Right hindlimb (tissue), 1 donor: ENCODE results near the gene INSRR.

Experiments
- DNase-seq: peaks from one replicate; pipeline ENCODE4 v3.0.0-alpha.2; 2018

Gene INSRR

DNA sequence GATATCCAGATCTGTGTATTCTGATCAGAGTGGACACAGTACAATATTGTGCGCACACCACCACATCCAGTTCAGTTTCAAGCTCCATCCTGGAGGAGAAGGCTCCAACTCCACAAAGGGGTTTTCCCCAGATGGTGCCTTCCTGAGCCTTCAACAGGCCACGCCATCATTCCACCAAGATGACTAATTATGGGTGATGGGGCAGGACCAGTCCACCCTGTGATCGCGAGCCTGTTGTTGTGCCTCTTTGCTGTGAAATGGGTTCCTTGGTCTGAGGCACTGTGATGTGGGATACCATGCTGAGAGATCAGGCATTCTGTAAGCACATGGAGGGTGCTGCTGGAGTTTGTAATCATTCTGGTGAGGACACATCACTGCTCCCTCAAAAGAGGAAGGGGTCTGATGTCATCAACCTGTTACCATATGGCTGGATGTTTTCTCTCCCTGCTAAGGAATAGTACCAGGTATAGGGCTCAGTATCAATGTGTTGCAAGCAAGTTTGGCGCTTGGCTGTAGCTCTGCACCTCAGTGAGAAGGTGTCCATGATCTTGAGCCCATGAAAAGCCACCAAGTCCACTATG lies 35.6 kb downstream of the INSRR start:
- DNase-seq, result no peak

DNA sequence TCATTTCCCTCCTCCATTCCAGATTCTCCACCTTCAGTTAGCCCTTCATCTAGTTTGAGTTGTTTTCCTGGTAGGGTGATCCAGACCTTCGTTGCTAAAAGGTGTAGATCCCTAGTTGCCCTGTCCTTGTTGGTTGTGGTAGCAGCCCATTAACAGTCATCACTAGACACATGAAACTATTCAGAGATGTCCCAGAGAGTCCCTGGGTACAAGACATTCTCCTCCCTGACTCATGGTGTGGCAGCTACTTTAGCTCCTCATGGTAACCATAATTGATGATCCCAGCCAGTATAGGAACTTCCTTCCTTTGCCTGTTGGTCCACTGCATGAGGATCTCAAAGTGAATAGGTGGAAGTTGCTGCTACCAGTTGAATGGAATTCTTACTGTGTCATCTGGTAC lies 36.2 kb downstream of the INSRR start:
- DNase-seq, result no peak

GRCh38 chr1:156821801-156822200 lies 37.1 kb downstream of the INSRR start:
- DNase-seq, result no peak

DNA sequence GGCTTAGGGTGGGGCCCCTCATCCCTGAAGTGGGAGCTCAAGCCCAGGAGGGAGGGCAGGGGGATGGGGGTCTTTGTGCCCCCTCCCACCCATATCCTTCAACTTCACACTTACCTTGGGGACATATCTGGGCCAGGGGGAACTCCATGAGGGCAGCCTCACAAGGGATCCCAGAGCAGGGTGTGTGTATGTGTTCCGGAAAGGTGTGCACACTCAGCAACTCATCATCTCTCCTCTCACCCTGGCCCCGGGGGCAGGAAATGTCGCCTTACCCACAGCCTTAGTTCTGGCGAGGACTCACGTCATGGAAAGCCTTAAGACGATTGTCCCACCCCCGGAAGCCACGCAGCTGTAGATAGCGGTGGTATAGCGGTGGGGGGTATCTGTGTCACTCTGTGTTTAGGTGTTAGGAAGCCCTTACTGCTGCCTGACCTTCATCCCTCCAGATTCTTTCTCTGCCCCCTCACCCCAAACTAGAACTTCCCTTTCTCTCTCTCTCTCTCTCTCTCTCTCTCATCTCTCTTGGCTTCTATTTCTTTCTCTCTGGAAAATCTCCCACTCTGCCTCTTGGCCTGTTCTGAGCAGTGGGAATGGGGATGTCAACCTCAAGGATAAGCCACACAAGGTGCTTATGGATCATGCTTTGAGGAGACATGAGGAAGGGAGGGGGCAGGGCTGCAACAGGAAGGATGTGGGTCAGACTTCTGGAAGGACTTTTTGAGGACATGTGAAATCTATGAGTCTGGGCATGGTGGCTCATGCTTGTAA lies 42.2 kb downstream of the INSRR start, which contains the start of gene SH2D2A:
TSS of gene SH2D2A (minus strand) at position 288 of the 768 bp plus-strand sequence. CDS start at position 148, 140 bp downstream.
- DNase-seq, result no peak

- no peak for DNase-seq
These were observed 42.9 kb downstream of the INSRR start for GRCh38 chr1:156815961-156816422.

GRCh38 chr1:156815307-156815826 lies 43.5 kb downstream of the INSRR start:
- DNase-seq, result peak; percentile 83

DNA sequence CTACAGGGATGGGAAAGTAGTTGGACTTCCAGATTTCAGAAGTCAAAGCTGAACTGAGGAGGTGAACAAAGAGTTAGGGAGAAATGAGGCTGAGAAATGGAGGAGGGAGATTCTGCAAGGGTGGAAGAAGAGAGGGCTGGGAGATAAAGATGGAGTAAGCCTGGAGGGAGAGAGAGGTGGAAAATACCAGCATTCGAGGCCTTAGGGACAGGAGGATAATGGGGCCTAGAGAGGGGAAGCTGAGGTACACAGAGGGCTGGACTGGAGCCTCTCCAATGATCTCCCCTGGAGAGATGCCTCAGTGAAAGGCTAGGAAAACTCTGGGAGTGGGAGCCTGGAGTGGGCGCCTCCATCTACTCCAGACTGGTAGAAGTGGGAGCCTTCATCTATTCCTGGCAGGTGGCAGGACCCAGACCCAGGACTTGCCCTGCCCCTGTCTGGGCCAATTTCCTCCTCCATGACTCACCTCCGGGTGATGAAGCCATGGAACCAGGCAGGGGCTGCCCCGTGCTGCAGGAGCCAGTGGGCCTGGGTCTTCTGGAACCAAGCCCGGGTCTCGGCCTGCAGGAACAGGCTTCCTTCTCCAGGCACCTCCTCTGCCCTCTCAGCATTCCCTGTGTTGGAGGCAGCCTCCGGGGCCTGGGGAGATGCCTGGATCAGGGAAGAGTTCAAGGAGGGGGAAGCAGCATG lies 44.2 kb downstream of the INSRR start:
- DNase-seq, result no peak

GRCh38 chr1:156813750-156814570 lies 45.0 kb downstream of the INSRR start:
- DNase-seq, result peak; percentile 67

- no peak for DNase-seq
These were observed 45.6 kb downstream of the INSRR start for GRCh38 chr1:156813298-156813697.

DNA sequence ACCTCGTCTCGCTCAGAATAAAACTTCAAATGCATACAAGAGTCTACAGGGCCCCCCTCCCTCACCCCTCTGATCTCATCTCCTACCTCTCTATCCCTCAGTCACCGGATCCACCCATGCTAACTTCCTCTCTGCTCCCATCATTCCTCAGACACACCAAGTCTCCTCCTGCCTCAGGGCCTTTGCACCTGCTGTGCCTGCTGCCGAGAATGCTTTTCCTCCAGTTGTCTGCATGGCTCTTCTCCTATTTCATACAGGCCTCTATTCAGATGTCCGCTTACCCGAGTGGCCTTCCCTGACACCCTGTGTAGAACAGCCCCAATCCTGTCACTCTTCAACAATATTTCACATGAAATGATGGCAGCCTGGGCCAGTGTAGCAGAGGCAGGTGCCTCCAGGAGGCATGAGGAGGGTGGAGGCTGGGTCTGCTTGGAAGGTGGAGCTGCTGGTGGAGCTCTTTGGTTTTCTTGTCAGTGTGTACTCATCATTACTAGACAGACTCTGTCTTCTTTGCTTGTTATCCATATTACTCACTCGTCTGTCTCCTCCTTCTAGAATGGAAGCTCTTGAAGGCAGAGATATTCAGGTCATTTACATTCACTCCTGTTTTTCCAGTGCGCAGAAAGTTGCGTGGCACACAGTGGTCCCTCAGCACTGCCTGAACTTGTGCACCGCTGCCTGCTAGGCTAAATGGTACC lies 46.5 kb downstream of the INSRR start:
- no peak for DNase-seq

DNA sequence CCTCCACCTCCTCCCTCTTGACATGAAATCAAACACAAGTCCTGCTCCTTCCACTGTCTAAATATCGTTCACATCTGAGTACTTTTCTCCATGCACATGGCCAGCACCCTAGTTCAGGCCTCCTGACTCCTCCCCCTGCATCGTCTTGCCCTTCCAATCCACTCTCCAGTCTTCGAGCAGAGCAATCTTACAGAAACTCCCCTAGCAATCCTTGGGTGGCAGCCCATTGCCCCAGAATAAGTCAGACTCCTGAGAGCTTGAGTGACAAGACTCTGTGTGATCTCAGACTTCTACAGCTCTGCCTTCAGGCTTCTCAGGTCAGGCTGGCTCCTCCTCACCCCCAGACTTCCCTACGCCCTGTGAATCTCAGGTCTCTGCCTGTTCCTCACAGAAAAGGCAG lies 47.7 kb downstream of the INSRR start:
- DNase-seq, result no peak

GRCh38 chr1:156809711-156810366 lies 49.1 kb downstream of the INSRR start:
- no peak for DNase-seq

DNA sequence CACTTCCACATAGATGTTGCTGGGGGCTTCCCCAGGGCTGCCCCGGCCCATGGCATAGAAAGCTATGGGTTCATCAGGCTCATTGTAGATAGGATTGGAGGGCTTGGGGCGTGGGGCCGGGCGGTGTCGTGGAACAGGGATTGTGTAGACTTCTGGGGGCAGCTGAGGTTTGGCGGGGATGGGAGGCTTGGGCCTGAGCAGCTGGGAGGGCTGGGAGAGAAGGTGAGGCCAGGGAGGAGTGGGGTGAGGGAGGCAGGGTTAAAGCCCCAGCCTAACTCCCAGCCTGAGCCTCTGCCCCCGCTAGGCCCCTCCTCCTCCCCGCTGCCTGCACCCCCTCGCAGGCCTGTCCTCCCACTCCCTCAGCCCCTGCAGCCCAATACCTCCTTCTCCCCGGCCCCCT lies 49.6 kb downstream of the INSRR start:
- DNase-seq, result no peak

DNA sequence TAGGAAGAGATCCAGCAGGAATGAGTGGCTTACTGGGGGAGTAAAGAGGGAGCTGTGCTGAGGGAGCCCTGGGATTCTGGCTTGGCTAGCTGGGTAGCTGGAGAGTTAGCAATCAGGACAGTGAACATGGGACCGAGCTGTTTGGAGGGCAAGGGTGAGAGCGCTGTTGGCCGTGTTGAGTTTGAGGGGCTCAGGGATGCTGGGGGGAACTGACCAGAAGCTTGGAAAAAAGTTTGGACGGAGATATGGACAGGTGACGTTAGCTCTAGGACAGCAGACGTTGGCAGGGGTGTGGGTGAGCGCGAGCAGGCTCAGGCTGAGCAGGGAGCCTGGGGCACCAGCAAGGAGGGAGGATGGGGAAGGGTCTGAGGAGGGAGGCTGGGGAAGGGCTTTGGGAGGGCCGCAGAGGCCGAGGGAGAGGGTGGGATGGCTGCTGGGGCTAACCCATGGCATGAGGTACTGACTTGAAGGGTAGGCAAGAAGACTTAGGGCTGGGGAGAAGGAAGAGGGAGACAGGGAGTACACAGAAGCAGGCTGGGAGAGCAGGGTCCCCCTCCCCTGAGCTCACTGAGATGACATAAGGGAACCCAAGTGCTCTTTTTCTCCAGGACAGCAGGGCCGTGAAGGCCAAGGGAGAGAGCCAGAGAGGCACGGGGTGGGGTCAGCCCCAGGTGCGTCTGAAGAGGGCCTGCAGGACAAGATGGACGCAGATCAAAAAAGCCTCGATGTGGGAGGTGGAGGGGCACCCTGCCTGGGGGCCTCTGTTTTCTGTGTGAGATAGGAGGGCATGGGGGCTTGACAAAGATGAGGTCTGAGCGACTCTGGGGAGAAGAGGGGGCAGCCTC lies 50.5 kb downstream of the INSRR start:
- DNase-seq, result no peak

- no peak for DNase-seq
These were observed 51.3 kb downstream of the INSRR start for GRCh38 chr1:156807627-156808026.

DNA sequence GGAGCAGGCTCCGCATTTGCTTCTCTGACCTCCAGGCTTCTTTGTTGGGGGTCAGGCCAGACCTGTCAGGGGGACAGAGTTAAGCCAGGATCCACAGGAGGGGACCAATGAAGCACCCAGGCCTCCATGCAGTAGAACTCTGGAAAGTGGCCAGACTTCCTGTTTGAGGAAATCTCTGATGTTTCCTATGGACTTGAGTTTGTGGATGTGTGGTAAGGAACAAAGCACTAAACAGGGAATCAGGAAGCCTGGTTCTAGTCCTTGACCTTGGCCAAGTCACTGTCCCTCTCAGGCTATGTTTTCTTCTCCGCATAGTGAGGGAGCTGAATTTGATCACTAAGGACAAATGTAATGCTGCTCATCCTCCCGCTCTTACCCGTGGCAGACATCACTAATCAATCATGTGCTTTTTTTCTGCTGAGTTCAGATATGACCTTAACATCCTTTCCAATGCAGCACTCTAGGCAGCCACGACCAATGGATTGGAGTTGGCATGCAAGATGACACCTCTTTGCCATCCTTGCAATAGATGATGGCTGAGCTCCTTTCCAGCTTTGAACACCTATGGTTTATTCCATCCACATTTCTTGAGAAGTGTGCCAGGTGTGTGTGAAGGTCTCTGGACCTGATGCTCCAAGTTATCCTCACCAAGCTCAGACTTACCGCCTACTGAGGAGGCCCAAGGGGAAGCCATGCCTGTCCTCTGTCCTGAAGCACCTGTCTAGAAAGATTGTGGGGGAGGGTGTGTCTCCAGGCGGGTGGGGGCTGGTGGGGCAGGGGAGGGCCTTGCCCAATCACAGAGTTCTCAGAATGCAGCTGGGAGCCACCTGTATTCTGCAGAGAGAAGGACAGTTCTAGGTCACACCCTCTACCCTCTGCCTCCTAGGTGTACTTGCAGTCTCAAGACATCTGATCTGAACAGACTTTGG lies 52.1 kb downstream of the INSRR start:
- no peak for DNase-seq

DNA sequence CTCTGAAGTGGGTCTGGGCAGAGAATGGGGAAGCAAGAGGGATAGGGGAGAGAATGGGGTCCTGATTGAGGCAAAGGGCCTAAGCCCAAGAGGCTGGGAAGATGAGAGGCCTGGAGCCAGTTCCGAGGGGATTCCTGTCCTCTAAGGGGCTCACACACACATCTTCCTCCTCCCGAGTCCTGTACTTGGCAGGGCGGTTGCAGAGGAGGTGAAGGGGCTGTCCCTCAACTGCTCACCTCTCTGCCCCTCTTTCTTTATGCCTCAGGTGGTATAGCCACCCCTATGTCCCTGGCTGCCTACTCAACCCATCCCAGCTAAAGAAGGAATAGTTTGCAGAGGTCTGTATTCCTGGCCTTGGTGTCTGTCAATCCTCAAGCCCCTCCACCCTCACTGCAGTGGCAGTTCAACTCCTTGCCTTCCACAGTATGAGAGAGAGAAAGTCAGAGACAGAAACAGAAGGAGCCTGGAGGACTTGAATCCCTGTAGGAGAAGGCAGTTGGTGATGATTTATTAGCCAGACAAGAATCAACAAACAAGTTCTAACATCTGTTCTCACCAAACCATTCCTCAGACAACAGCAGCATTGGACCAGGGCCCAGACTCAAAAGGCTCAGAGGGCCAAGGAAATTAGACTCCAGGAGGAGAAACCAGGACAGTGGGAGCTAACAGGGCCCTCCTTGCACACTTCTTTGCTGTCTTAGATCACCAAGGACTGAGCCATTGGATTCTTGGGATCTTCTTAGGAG lies 53.0 kb downstream of the INSRR start:
- no peak for DNase-seq

DNA sequence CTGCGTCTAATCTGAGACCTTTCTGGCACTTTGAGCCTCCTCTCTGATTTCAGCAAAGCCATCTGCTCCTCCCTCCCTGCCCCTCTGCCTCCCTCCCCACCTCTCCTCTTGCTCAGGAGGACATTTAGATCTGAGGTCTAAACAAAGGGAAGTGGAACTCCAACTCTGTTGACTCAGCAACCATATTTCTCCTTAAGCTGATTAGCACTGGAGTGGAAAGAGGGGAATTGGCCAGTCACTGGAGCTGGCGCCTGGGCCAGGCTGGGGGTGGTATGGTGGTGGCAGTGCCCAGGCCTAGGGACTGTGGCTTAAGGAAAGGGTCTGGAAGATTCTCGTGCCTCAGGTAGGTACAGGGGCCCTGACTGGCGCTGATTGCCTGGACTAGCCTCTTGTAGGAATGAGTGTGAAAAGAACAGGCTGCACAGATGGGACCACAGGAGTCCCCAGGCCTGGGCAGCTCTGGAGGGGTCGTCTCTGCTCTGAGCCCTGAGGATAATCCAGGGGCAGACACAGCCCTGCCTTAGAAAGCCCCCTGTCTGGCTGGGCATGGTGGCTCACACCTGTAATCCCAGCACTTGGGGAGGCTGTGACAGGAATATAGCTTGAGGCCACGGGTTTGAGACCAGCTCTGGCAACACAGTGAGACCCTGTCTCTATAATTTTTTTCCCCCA lies 54.2 kb downstream of the INSRR start:
- no peak for DNase-seq
